ENCODE results near the gene CYTH3.
A peak's percentile ranks its signal among the peaks of the same experiment; 100 is the strongest.

CYTH3 gene

GRCh38 chr7:6273380-6273837 lies 985 bp upstream of the CYTH3 start:
- DNase-seq (no peak), ATAC-seq (replicated peaks) (no peak)
- peak overlapping the region; percentile 36 to 50 for H3K4me3 Mint-ChIP-seq
- peaks cover 9 to 12% of the 10 kb centered on the region in 2 donors for H3K27me3 Mint-ChIP-seq
- H3K9me3 Mint-ChIP-seq = no peaks in the 10 kb centered on the region
- H3K27ac Mint-ChIP-seq = no peak overlapping the region
- H3K36me3 Mint-ChIP-seq = no peaks in the 10 kb centered on the region
- peaks cover 15 to 28% of the 10 kb centered on the region in 2 donors for H3K4me1 Mint-ChIP-seq

- Mint-ChIP-seq H3K27ac (peak overlapping the region; percentile 91), H3K4me3 (peak overlapping the region; percentile 89 to 92), H3K36me3 (no peaks in the 10 kb centered on the region), H3K9me3 (no peaks in the 10 kb centered on the region), H3K27me3 (peaks cover 9 to 12% of the 10 kb centered on the region in 2 donors), H3K4me1 (peaks cover 13 to 28% of the 10 kb centered on the region in 2 donors)
- peak; percentile 17 to 18 for ATAC-seq (replicated peaks)
- DNase-seq = no peak
Observed at GRCh38 chr7:6271694-6272440, 557 bp downstream of the CYTH3 start.

DNA sequence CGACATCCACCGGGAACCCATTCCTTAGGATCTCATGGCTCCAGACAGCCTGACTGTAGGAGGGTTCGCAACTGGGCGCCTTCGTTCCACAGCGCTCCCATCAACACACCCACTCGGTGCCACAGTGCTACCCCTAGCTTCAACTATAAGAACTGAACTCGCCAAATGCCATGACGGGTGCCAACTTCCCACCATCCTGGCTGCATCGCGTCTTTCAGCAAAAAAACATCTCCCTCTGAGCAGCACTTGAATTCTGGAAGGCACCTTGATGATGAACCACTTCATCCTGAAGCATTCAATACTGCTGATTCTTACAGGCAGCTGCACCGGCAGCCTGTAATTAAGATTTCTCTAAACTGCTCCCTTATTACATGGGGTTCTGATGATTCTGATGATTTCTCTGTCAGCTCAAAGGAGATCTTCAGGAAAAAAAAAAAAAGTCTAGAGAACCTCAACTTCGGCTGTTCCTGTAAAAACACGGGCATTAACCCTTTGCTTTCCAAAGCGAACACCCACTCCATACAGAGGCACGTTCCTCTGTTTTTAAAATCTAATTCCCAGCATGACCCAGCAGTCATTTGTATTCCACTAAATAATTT lies 1.3 kb downstream of the CYTH3 start:
- DNase-seq (peak; percentile 18), ATAC-seq (replicated peaks) (peak; percentile 63)
- Mint-ChIP-seq H3K27me3 (peaks cover 9 to 12% of the 10 kb centered on the region in 2 donors), H3K27ac (peak overlapping the region; percentile 91), H3K9me3 (no peaks in the 10 kb centered on the region), H3K4me3 (peak overlapping the region; percentile 86 to 92), H3K36me3 (no peaks in the 10 kb centered on the region), H3K4me1 (peaks cover 13 to 28% of the 10 kb centered on the region in 2 donors)

DNA sequence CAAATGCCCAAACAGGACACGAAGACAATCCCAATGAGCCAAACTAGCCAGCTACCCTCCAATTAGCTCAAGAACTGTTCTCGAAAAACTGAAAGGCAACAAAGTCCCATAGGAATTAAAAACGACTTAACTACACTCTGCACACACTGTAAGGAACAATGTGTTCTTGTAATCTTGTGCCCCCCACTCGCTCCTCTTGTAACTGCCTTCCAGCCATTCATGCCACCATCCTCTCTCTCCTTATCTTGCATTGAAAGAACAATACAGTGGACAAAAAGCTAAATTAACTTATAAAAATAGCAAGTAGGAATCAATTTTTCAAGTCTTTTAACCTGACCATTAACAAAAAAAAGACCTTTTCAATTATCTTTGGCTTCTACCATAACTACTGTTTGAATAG lies 2.9 kb downstream of the CYTH3 start:
- no peak overlapping the region for H3K4me3 Mint-ChIP-seq
- H3K4me1 Mint-ChIP-seq = peaks cover 17 to 28% of the 10 kb centered on the region in 2 donors
- no peak for ATAC-seq (replicated peaks)
- H3K9me3 Mint-ChIP-seq = no peaks in the 10 kb centered on the region
- H3K27me3 Mint-ChIP-seq = peaks cover 9 to 12% of the 10 kb centered on the region in 2 donors
- H3K36me3 Mint-ChIP-seq = no peaks in the 10 kb centered on the region
- no peak overlapping the region for H3K27ac Mint-ChIP-seq
- no peak for DNase-seq

GRCh38 chr7:6268907-6269306 lies 3.5 kb downstream of the CYTH3 start:
- H3K4me3 Mint-ChIP-seq = no peak overlapping the region
- no peaks in the 10 kb centered on the region for H3K36me3 Mint-ChIP-seq
- ATAC-seq (replicated peaks) (no peak), DNase-seq (no peak)
- no peak overlapping the region for H3K27ac Mint-ChIP-seq
- H3K27me3 Mint-ChIP-seq = peaks cover 9 to 12% of the 10 kb centered on the region in 2 donors
- H3K9me3 Mint-ChIP-seq = no peaks in the 10 kb centered on the region
- H3K4me1 Mint-ChIP-seq = peaks cover 17 to 28% of the 10 kb centered on the region in 2 donors

DNA sequence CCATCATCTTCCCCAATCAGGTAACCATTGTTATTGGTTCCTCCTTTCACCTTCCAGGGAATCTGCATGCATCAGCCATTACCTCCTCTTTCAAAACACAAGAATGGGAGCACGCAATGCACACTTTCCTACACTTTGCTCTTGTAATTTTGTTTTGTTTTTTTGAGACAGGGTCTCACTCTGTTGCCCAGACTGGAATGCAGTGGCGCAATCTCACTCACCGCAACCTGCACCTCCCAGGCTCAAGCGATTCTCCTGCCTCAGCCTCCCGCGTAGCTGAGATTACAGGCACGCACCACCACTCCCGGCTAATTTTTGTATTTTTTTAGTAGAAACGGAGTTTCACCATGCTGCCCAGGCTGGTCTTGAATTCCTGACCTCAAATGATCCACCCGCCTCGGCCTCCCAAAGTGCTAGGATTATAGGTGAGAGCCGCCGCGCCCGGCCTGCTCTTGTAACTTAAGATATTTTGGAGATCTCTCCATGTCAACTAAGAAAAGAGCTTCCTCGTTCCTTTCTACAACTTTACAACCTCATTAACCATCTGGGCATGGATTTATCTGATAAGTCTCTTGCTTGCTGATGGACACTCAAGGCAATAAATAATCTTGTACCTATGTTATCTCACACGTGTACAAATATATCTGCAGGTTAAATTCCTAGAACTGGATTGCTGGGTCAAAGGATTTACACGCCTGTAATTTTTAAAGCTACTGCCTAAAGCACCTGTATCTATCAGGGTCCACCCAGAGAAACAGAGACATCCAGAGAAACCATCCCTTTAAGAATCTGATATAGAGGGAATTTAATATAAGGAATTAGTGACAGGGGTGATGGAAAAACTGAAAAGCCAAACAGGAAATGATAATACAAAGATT lies 4.2 kb downstream of the CYTH3 start:
- DNase-seq (no peak), ATAC-seq (replicated peaks) (no peak)
- Mint-ChIP-seq H3K36me3 (no peaks in the 10 kb centered on the region), H3K27ac (no peak overlapping the region), H3K27me3 (peaks cover 9 to 12% of the 10 kb centered on the region in 2 donors), H3K4me1 (peaks cover 17 to 25% of the 10 kb centered on the region in 2 donors), H3K9me3 (no peaks in the 10 kb centered on the region), H3K4me3 (no peak overlapping the region)

- peaks cover 9% of the 10 kb centered on the region in 2 donors for H3K27me3 Mint-ChIP-seq
- H3K9me3 Mint-ChIP-seq = no peaks in the 10 kb centered on the region
- H3K36me3 Mint-ChIP-seq = no peaks in the 10 kb centered on the region
- H3K4me1 Mint-ChIP-seq = peaks cover 16 to 21% of the 10 kb centered on the region in 2 donors
- DNase-seq (no peak), ATAC-seq (replicated peaks) (no peak)
- no peak overlapping the region for H3K27ac Mint-ChIP-seq
- no peak overlapping the region for H3K4me3 Mint-ChIP-seq
Observed at GRCh38 chr7:6266699-6267098, 5.7 kb downstream of the CYTH3 start.

GRCh38 chr7:6262221-6262620 lies 10.2 kb downstream of the CYTH3 start:
- H3K27ac Mint-ChIP-seq = no peak overlapping the region
- H3K4me1 Mint-ChIP-seq = peaks cover 25 to 26% of the 10 kb centered on the region in 2 donors
- H3K9me3 Mint-ChIP-seq = no peaks in the 10 kb centered on the region
- H3K27me3 Mint-ChIP-seq = no peaks in the 10 kb centered on the region
- ATAC-seq (replicated peaks) = no peak
- no peaks in the 10 kb centered on the region for H3K36me3 Mint-ChIP-seq
- DNase-seq = no peak
- no peak overlapping the region for H3K4me3 Mint-ChIP-seq

- H3K9me3 Mint-ChIP-seq = no peaks in the 10 kb centered on the region
- no peak for ATAC-seq (replicated peaks)
- H3K27ac Mint-ChIP-seq = no peak overlapping the region
- no peak for DNase-seq
- no peaks in the 10 kb centered on the region for H3K27me3 Mint-ChIP-seq
- H3K4me3 Mint-ChIP-seq = no peak overlapping the region
- H3K36me3 Mint-ChIP-seq = no peaks in the 10 kb centered on the region
- peaks cover 28 to 31% of the 10 kb centered on the region in 2 donors for H3K4me1 Mint-ChIP-seq
Observed at GRCh38 chr7:6261699-6262098, 10.7 kb downstream of the CYTH3 start.

GRCh38 chr7:6260291-6261187 lies 11.9 kb downstream of the CYTH3 start:
- ATAC-seq (replicated peaks) (no peak), DNase-seq (no peak)
- H3K4me3 Mint-ChIP-seq = no peak overlapping the region
- peak overlapping the region; percentile 0 for H3K27ac Mint-ChIP-seq
- H3K9me3 Mint-ChIP-seq = no peaks in the 10 kb centered on the region
- H3K4me1 Mint-ChIP-seq = peaks cover 33 to 43% of the 10 kb centered on the region in 2 donors
- no peaks in the 10 kb centered on the region for H3K36me3 Mint-ChIP-seq
- no peaks in the 10 kb centered on the region for H3K27me3 Mint-ChIP-seq

DNA sequence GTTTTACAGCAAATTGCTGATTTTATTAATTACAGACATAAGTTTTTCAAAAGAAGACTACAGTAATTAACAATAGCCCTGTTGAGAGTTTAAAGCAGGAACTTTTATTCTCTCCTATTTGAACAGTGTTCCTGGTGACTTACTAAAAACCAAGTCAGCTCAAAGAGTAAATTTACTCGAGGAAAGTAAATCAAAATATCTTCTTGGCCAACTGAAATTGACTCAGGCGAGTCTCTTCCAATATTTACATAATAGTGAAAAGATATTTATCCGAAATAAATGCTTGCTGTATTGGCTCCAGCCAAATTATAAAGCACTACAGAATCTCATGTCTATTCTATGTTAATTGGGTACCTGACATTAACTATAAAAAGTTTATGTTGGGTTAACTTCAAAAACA lies 13.2 kb downstream of the CYTH3 start:
- H3K27ac Mint-ChIP-seq = no peak overlapping the region
- ATAC-seq (replicated peaks) (no peak), DNase-seq (no peak)
- no peaks in the 10 kb centered on the region for H3K9me3 Mint-ChIP-seq
- no peak overlapping the region for H3K4me3 Mint-ChIP-seq
- H3K4me1 Mint-ChIP-seq = peaks cover 34 to 47% of the 10 kb centered on the region in 2 donors
- no peaks in the 10 kb centered on the region for H3K36me3 Mint-ChIP-seq
- H3K27me3 Mint-ChIP-seq = no peaks in the 10 kb centered on the region

GRCh38 chr7:6258440-6259182 lies 13.8 kb downstream of the CYTH3 start:
- no peaks in the 10 kb centered on the region for H3K27me3 Mint-ChIP-seq
- H3K27ac Mint-ChIP-seq = peak overlapping the region; percentile 84
- no peaks in the 10 kb centered on the region for H3K36me3 Mint-ChIP-seq
- H3K4me3 Mint-ChIP-seq = peak overlapping the region; percentile 3 to 51
- peaks cover 34 to 47% of the 10 kb centered on the region in 2 donors for H3K4me1 Mint-ChIP-seq
- ATAC-seq (replicated peaks) (peak; percentile 30 to 49), DNase-seq (no peak)
- H3K9me3 Mint-ChIP-seq = no peaks in the 10 kb centered on the region

- DNase-seq (no peak), ATAC-seq (replicated peaks) (no peak)
- Mint-ChIP-seq H3K27me3 (no peaks in the 10 kb centered on the region), H3K4me3 (no peak overlapping the region), H3K36me3 (no peaks in the 10 kb centered on the region), H3K27ac (no peak overlapping the region), H3K4me1 (peaks cover 34 to 47% of the 10 kb centered on the region in 2 donors), H3K9me3 (no peaks in the 10 kb centered on the region)
Observed at GRCh38 chr7:6257675-6258074, 14.7 kb downstream of the CYTH3 start.

Data from stimulated activated naive B cell treated with anti-CD40 and anti-IgM and Interleukin-4, amounts not matched to agents 10 μg/mL and 1 μg/mL and 100 μg/mL, for 72 hours (primary cell).